ENCODE measurements around the gene CYP3A7. TPM values are rescaled to one million over a fixed set of nuclear protein-coding genes. Genes with fewer than 3 reads are reported as not detected.
A peak's percentile ranks its signal among the peaks of the same experiment; 100 is the strongest.

Gene CYP3A7
- total and polyA plus RNA-seq, 2 of the 13 experiments (the other 11 are each of a cell fraction or from before 2014, with no cell fraction given), result 5.8 to 6.4 TPM

DNA sequence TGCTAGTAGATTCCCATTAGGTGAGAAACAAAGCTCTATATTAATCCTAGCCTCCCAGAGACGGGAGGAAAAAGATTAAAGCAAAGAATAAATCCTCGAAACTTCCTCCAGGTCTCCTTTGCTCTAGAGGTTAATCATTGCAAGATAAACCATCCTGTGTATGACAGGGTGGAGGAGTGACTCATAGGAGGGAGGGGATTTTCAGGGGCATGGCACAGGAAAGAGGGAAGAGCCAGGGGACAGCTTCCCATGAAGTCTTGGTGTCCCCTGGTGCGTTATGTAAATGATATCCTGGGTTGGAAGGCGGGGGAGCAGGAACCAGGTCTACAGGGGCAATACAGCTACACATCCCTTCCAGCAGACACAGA, 56.0 kb downstream of the CYP3A7 start (continued):
- TF ChIP-seq MAZ (IDR thresholded peaks at IDR 0.05; ENCODE audit: borderline replicate concordance, low read depth, low read length), result no peak
- no peak for TF ChIP-seq MAZ (CRISPR knock-in tag; IDR thresholded peaks at IDR 0.05; ENCODE audit: low read depth)
- TF ChIP-seq KMT2A (CRISPR knock-in tag; IDR thresholded peaks at IDR 0.05), result no peak
- TF ChIP-seq DMAP1 (CRISPR knock-in tag; IDR thresholded peaks at IDR 0.05), result no peak
- no peak for TF ChIP-seq NCOR1 (IDR thresholded peaks at IDR 0.05; ENCODE audit: borderline replicate concordance, low read length)
- TF ChIP-seq ZNF841 (CRISPR knock-in tag; IDR thresholded peaks at IDR 0.05; ENCODE audit: borderline replicate concordance), result no peak
- no peak for TF ChIP-seq PCBP2 (optimal IDR thresholded peaks at IDR 0.05; ENCODE audit: low read depth, low read length, poor library complexity, severe bottlenecking)
- TF ChIP-seq, protein P1, sequence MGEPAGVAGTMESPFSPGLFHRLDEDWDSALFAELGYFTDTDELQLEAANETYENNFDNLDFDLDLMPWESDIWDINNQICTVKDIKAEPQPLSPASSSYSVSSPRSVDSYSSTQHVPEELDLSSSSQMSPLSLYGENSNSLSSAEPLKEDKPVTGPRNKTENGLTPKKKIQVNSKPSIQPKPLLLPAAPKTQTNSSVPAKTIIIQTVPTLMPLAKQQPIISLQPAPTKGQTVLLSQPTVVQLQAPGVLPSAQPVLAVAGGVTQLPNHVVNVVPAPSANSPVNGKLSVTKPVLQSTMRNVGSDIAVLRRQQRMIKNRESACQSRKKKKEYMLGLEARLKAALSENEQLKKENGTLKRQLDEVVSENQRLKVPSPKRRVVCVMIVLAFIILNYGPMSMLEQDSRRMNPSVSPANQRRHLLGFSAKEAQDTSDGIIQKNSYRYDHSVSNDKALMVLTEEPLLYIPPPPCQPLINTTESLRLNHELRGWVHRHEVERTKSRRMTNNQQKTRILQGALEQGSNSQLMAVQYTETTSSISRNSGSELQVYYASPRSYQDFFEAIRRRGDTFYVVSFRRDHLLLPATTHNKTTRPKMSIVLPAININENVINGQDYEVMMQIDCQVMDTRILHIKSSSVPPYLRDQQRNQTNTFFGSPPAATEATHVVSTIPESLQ (CRISPR knock-in tag; conservative IDR thresholded peaks at IDR 0.05), result no peak
- TF ChIP-seq, protein P2, sequence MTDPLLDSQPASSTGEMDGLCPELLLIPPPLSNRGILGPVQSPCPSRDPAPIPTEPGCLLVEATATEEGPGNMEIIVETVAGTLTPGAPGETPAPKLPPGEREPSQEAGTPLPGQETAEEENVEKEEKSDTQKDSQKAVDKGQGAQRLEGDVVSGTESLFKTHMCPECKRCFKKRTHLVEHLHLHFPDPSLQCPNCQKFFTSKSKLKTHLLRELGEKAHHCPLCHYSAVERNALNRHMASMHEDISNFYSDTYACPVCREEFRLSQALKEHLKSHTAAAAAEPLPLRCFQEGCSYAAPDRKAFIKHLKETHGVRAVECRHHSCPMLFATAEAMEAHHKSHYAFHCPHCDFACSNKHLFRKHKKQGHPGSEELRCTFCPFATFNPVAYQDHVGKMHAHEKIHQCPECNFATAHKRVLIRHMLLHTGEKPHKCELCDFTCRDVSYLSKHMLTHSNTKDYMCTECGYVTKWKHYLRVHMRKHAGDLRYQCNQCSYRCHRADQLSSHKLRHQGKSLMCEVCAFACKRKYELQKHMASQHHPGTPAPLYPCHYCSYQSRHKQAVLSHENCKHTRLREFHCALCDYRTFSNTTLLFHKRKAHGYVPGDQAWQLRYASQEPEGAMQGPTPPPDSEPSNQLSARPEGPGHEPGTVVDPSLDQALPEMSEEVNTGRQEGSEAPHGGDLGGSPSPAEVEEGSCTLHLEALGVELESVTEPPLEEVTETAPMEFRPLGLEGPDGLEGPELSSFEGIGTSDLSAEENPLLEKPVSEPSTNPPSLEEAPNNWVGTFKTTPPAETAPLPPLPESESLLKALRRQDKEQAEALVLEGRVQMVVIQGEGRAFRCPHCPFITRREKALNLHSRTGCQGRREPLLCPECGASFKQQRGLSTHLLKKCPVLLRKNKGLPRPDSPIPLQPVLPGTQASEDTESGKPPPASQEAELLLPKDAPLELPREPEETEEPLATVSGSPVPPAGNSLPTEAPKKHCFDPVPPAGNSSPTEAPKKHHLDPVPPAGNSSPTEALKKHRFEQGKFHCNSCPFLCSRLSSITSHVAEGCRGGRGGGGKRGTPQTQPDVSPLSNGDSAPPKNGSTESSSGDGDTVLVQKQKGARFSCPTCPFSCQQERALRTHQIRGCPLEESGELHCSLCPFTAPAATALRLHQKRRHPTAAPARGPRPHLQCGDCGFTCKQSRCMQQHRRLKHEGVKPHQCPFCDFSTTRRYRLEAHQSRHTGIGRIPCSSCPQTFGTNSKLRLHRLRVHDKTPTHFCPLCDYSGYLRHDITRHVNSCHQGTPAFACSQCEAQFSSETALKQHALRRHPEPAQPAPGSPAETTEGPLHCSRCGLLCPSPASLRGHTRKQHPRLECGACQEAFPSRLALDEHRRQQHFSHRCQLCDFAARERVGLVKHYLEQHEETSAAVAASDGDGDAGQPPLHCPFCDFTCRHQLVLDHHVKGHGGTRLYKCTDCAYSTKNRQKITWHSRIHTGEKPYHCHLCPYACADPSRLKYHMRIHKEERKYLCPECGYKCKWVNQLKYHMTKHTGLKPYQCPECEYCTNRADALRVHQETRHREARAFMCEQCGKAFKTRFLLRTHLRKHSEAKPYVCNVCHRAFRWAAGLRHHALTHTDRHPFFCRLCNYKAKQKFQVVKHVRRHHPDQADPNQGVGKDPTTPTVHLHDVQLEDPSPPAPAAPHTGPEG (CRISPR knock-in tag; IDR thresholded peaks at IDR 0.05), result no peak
- TF ChIP-seq NFIC (IDR thresholded peaks at IDR 0.05; ENCODE audit: low read length), result no peak
- no peak for TF ChIP-seq ZNF7 (CRISPR knock-in tag; IDR thresholded peaks at IDR 0.05)
- TF ChIP-seq TMF1 (CRISPR knock-in tag; IDR thresholded peaks at IDR 0.05; ENCODE audit: low read depth), result no peak
- no peak for TF ChIP-seq ZNF629 (CRISPR knock-in tag; conservative IDR thresholded peaks at IDR 0.05)
- no peak for TF ChIP-seq MYC (CRISPR knock-in tag; IDR thresholded peaks at IDR 0.05; ENCODE audit: borderline replicate concordance)
- TF ChIP-seq, protein P3, sequence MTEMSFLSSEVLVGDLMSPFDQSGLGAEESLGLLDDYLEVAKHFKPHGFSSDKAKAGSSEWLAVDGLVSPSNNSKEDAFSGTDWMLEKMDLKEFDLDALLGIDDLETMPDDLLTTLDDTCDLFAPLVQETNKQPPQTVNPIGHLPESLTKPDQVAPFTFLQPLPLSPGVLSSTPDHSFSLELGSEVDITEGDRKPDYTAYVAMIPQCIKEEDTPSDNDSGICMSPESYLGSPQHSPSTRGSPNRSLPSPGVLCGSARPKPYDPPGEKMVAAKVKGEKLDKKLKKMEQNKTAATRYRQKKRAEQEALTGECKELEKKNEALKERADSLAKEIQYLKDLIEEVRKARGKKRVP (CRISPR knock-in tag; IDR thresholded peaks at IDR 0.05), result 0 out of 4 replicates have a peak, but pooled peaks of 1 of the 2 experiments have one; percentile 44
- TF ChIP-seq, protein P4, sequence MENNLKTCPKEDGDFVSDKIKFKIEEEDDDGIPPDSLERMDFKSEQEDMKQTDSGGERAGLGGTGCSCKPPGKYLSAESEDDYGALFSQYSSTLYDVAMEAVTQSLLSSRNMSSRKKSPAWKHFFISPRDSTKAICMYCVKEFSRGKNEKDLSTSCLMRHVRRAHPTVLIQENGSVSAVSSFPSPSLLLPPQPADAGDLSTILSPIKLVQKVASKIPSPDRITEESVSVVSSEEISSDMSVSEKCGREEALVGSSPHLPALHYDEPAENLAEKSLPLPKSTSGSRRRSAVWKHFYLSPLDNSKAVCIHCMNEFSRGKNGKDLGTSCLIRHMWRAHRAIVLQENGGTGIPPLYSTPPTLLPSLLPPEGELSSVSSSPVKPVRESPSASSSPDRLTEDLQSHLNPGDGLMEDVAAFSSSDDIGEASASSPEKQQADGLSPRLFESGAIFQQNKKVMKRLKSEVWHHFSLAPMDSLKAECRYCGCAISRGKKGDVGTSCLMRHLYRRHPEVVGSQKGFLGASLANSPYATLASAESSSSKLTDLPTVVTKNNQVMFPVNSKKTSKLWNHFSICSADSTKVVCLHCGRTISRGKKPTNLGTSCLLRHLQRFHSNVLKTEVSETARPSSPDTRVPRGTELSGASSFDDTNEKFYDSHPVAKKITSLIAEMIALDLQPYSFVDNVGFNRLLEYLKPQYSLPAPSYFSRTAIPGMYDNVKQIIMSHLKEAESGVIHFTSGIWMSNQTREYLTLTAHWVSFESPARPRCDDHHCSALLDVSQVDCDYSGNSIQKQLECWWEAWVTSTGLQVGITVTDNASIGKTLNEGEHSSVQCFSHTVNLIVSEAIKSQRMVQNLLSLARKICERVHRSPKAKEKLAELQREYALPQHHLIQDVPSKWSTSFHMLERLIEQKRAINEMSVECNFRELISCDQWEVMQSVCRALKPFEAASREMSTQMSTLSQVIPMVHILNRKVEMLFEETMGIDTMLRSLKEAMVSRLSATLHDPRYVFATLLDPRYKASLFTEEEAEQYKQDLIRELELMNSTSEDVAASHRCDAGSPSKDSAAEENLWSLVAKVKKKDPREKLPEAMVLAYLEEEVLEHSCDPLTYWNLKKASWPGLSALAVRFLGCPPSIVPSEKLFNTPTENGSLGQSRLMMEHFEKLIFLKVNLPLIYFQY (CRISPR knock-in tag; IDR thresholded peaks at IDR 0.05; ENCODE audit: borderline replicate concordance), result no peak
- TF ChIP-seq GTF2F1 (IDR thresholded peaks at IDR 0.05; ENCODE audit: low read length), result no peak
- TF ChIP-seq NFRKB (IDR thresholded peaks at IDR 0.05), result no peak
- TF ChIP-seq TSC22D2 (CRISPR knock-in tag; IDR thresholded peaks at IDR 0.05; ENCODE audit: borderline replicate concordance), result no peak
- TF ChIP-seq STAG1 (CRISPR knock-in tag; IDR thresholded peaks at IDR 0.05), result no peak
